MM.1S (cell line): ENCODE data around the gene METTL25B.

Source experiments
- CTCF ChIP-seq: fragments of 300-600 bp; sonication (generic); IDR thresholded peaks from 2 replicates; pipeline ENCODE4 v1.5.1; 2016; ENCODE audit warnings: antibody characterized with exemption, low read length, mixed read lengths
- EZH2 ChIP-seq: fragments of 300-600 bp; sonication (generic); optimal IDR thresholded peaks from 2 replicates; pipeline ENCODE3; 2017; ENCODE audit warnings: low read depth, mild to moderate bottlenecking, antibody characterized with exemption, low read length, mixed read lengths
- EZH2phosphoT487 ChIP-seq: fragments of 300-600 bp; sonication (generic); IDR thresholded peaks from 2 replicates; pipeline ENCODE4 v1.6.1; 2018; ENCODE audit warnings: antibody characterized with exemption, low read length

GRCh38 chr1:156760092-156760795 is 32.0 kb downstream of the METTL25B start:
- TF ChIP-seq CTCF: no peak
- no peak for TF ChIP-seq EZH2phosphoT487
- TF ChIP-seq EZH2: no peak
